ENCODE data around the gene ACP7.

ACP7 gene

GRCh38 chr19:39086386-39086785 is 2.2 kb downstream of the ACP7 start:
- no peak for TF ChIP-seq GATA3 (IDR thresholded peaks at IDR 0.05; ENCODE audit: low read depth, low read length)
- TF ChIP-seq GATA2 (IDR thresholded peaks at IDR 0.05; ENCODE audit: low read depth, low read length), result no peak

- no peak for TF ChIP-seq GATA3 (IDR thresholded peaks at IDR 0.05; ENCODE audit: low read depth, low read length)
These were observed 3.9 kb downstream of the ACP7 start for GRCh38 chr19:39087907-39088686.

GRCh38 chr19:39090881-39091280 is 6.7 kb downstream of the ACP7 start:
- no peak for TF ChIP-seq GATA3 (IDR thresholded peaks at IDR 0.05; ENCODE audit: low read depth, low read length)
- no peak for TF ChIP-seq GATA2 (IDR thresholded peaks at IDR 0.05; ENCODE audit: low read depth, low read length)

GRCh38 chr19:39097299-39097698 is 13.1 kb downstream of the ACP7 start:
- TF ChIP-seq GATA2 (IDR thresholded peaks at IDR 0.05; ENCODE audit: low read depth, low read length) (no peak), GATA3 (IDR thresholded peaks at IDR 0.05; ENCODE audit: low read depth, low read length) (no peak)

- no peak for TF ChIP-seq GATA3 (IDR thresholded peaks at IDR 0.05; ENCODE audit: low read depth, low read length)
- TF ChIP-seq GATA2 (IDR thresholded peaks at IDR 0.05; ENCODE audit: low read depth, low read length), result no peak
These were observed 13.6 kb downstream of the ACP7 start for GRCh38 chr19:39097721-39098120.

- TF ChIP-seq GATA2 (IDR thresholded peaks at IDR 0.05; ENCODE audit: low read depth, low read length) (no peak), GATA3 (IDR thresholded peaks at IDR 0.05; ENCODE audit: low read depth, low read length) (no peak)
These were observed 14.4 kb downstream of the ACP7 start for GRCh38 chr19:39098365-39099269.

GRCh38 chr19:39099341-39099740 is 15.2 kb downstream of the ACP7 start:
- TF ChIP-seq GATA2 (IDR thresholded peaks at IDR 0.05; ENCODE audit: low read depth, low read length), result no peak
- TF ChIP-seq GATA3 (IDR thresholded peaks at IDR 0.05; ENCODE audit: low read depth, low read length), result no peak

GRCh38 chr19:39100500-39101166 is 16.5 kb downstream of the ACP7 start:
- TF ChIP-seq GATA3 (IDR thresholded peaks at IDR 0.05; ENCODE audit: low read depth, low read length) (no peak), GATA2 (IDR thresholded peaks at IDR 0.05; ENCODE audit: low read depth, low read length) (no peak)

GRCh38 chr19:39103151-39103550 is 19.0 kb downstream of the ACP7 start:
- TF ChIP-seq GATA3 (IDR thresholded peaks at IDR 0.05; ENCODE audit: low read depth, low read length) (no peak), GATA2 (IDR thresholded peaks at IDR 0.05; ENCODE audit: low read depth, low read length) (no peak)

GRCh38 chr19:39104186-39104596 is 20.0 kb downstream of the ACP7 start:
- TF ChIP-seq GATA3 (IDR thresholded peaks at IDR 0.05; ENCODE audit: low read depth, low read length) (no peak), GATA2 (IDR thresholded peaks at IDR 0.05; ENCODE audit: low read depth, low read length) (peak; percentile 69)

- no peak for TF ChIP-seq GATA3 (IDR thresholded peaks at IDR 0.05; ENCODE audit: low read depth, low read length)
- no peak for TF ChIP-seq GATA2 (IDR thresholded peaks at IDR 0.05; ENCODE audit: low read depth, low read length)
These were observed 22.0 kb downstream of the ACP7 start for GRCh38 chr19:39106194-39106593.

- TF ChIP-seq GATA2 (IDR thresholded peaks at IDR 0.05; ENCODE audit: low read depth, low read length), result no peak
- TF ChIP-seq GATA3 (IDR thresholded peaks at IDR 0.05; ENCODE audit: low read depth, low read length), result no peak
These were observed 25.5 kb downstream of the ACP7 start for GRCh38 chr19:39109641-39110040.

GRCh38 chr19:39110263-39110967 is 26.2 kb downstream of the ACP7 start:
- TF ChIP-seq GATA3 (IDR thresholded peaks at IDR 0.05; ENCODE audit: low read depth, low read length), result no peak
- no peak for TF ChIP-seq GATA2 (IDR thresholded peaks at IDR 0.05; ENCODE audit: low read depth, low read length)
